Naive B cell (primary cell): ENCODE results near the gene DAP3. TPM values are rescaled to one million over a fixed set of nuclear protein-coding genes. Genes with fewer than 3 reads are reported as not detected.
"Not testable (repeated sequence)": the region's sequence is repeated elsewhere in the genome, so short reads cannot be mapped to it uniquely, and the experiment has no call there.

ENCODE experiments used
- ATAC-seq, 2 donors: fragments of 150-1000 bp; cut with Tn5 transposase; 2 replicates each; pipeline ENCODE4 v1.10.0; 2021; ENCODE audit warnings: low read depth in 2 of 2, mild to moderate bottlenecking in 2 of 2, moderate library complexity in 2 of 2
- DNase-seq: peaks from one replicate; pipeline ENCODE4 v3.0.0; 2022
- H3K27ac Mint-ChIP-seq, 6 donors: one replicate each; pipeline ENCODE4 v1.8.0; 2020 to 2022; ENCODE audit warnings: mild to moderate bottlenecking in 6 of 6, mixed read lengths in 6 of 6, moderate library complexity in 5 of 6, inconsistent platforms in 2 of 6
- H3K27me3 Mint-ChIP-seq, 3 donors: one replicate each; pipeline ENCODE4 v1.8.0; 2021 to 2022; ENCODE audit warnings: mixed read lengths in 3 of 3, mild to moderate bottlenecking in 1 of 3
- H3K36me3 Mint-ChIP-seq, 2 donors: one replicate each; pipeline ENCODE4 v1.8.0; 2020 to 2022; ENCODE audit warnings: mixed read lengths in 2 of 2, inconsistent platforms in 1 of 2, mild to moderate bottlenecking in 1 of 2
- H3K4me1 Mint-ChIP-seq, 3 donors: one replicate each; pipeline ENCODE4 v1.8.0; 2020 to 2022; ENCODE audit warnings: mixed read lengths in 3 of 3, inconsistent platforms in 1 of 3, mild to moderate bottlenecking in 1 of 3, moderate library complexity in 1 of 3
- H3K4me3 Mint-ChIP-seq, 8 donors: one replicate each; pipeline ENCODE4 v1.8.0; 2020 to 2022; ENCODE audit warnings: mild to moderate bottlenecking in 8 of 8, mixed read lengths in 8 of 8, moderate library complexity in 8 of 8, inconsistent platforms in 2 of 8
- H3K9me3 Mint-ChIP-seq, 7 donors: one replicate each; pipeline ENCODE4 v1.8.0; 2020 to 2022; ENCODE audit warnings: mixed read lengths in 7 of 7, mild to moderate bottlenecking in 5 of 7, inconsistent platforms in 2 of 7, moderate library complexity in 1 of 7
- polyA plus RNA-seq, 6 donors: library from polyadenylated mRNA; unstranded; fragments of 300-500 nt; fragmentation: Illumina TruSeq; gene quantifications; one replicate each; pipeline ENCODE4 v1.2.3, GENCODE V29; 2021; ENCODE audit warnings: low read depth in 6 of 6

The DAP3 gene
- polyA plus RNA-seq, 6 donors from 2014 or later, result 65.6 to 87.5 (median 77.6) TPM

GRCh38 chr1:155745284-155746228 is 56.7 kb downstream of the DAP3 start:
- Mint-ChIP-seq H3K27ac (peak overlapping the region; percentile 66 to 96 (median 92)), H3K4me1 (peaks cover 0 to 11% (median 6%) of the 10 kb centered on the region in 3 donors), H3K4me3 (peak overlapping the region; percentile 88 to 99 (median 95))
- H3K27me3 Mint-ChIP-seq, H3K36me3 Mint-ChIP-seq, H3K9me3 Mint-ChIP-seq: not testable (repeated sequence)
- ATAC-seq, result peak; percentile 92 to 94
- peak; percentile 89 for DNase-seq

- H3K4me1 Mint-ChIP-seq, result peaks cover 0 to 11% (median 6%) of the 10 kb centered on the region in 3 donors
- not testable (repeated sequence) for ATAC-seq, H3K27me3 Mint-ChIP-seq, H3K9me3 Mint-ChIP-seq, DNase-seq, H3K36me3 Mint-ChIP-seq
- H3K4me3 Mint-ChIP-seq, result peak overlapping the region in 3 of 8 donors; percentile 44 to 78 (median 59)
- H3K27ac Mint-ChIP-seq, result peak overlapping the region in 2 of 6 donors; percentile 24 to 57
These were observed 58.7 kb downstream of the DAP3 start for GRCh38 chr1:155747586-155747985.

GRCh38 chr1:155748141-155748540 is 59.2 kb downstream of the DAP3 start:
- not testable (repeated sequence) for H3K27me3 Mint-ChIP-seq, DNase-seq, H3K36me3 Mint-ChIP-seq, H3K9me3 Mint-ChIP-seq, ATAC-seq
- H3K27ac Mint-ChIP-seq, result peak overlapping the region in 2 of 6 donors; percentile 57 to 86
- H3K4me3 Mint-ChIP-seq, result peak overlapping the region in 3 of 8 donors; percentile 23 to 78 (median 59)
- peaks cover 0 to 11% (median 6%) of the 10 kb centered on the region in 3 donors for H3K4me1 Mint-ChIP-seq

GRCh38 chr1:155759017-155759416 is 70.1 kb downstream of the DAP3 start:
- not testable (repeated sequence) for H3K4me1 Mint-ChIP-seq, DNase-seq, H3K27me3 Mint-ChIP-seq, H3K9me3 Mint-ChIP-seq, H3K27ac Mint-ChIP-seq, ATAC-seq, H3K4me3 Mint-ChIP-seq
- peaks cover 15 to 46% of the 10 kb centered on the region in 2 donors for H3K36me3 Mint-ChIP-seq

GRCh38 chr1:155759966-155760630 is 71.2 kb downstream of the DAP3 start:
- Mint-ChIP-seq H3K27me3 (no peaks in the 10 kb centered on the region), H3K4me3 (no peak overlapping the region), H3K4me1 (peaks cover 0 to 9% (median 3%) of the 10 kb centered on the region in 3 donors), H3K9me3 (no peaks in the 10 kb centered on the region), H3K27ac (peak overlapping the region in 1 of 6 donors; percentile 30), H3K36me3 (peaks cover 17 to 49% of the 10 kb centered on the region in 2 donors)
- DNase-seq, result no peak
- ATAC-seq, result no peak

- ATAC-seq (no peak), DNase-seq (no peak)
- Mint-ChIP-seq H3K4me1 (peaks cover 0 to 9% (median 3%) of the 10 kb centered on the region in 3 donors), H3K9me3 (no peaks in the 10 kb centered on the region), H3K36me3 (peaks cover 23 to 51% of the 10 kb centered on the region in 2 donors), H3K4me3 (no peak overlapping the region), H3K27me3 (no peaks in the 10 kb centered on the region), H3K27ac (peak overlapping the region in 1 of 6 donors; percentile 36)
These were observed 72.0 kb downstream of the DAP3 start for GRCh38 chr1:155760751-155761475.

GRCh38 chr1:155761736-155762405 is 73.0 kb downstream of the DAP3 start:
- Mint-ChIP-seq H3K27me3 (no peaks in the 10 kb centered on the region), H3K36me3 (peaks cover 29 to 51% of the 10 kb centered on the region in 2 donors), H3K27ac (peak overlapping the region in 3 of 6 donors; percentile 17 to 54 (median 36)), H3K4me3 (no peak overlapping the region), H3K4me1 (peaks cover 0 to 9% (median 3%) of the 10 kb centered on the region in 3 donors), H3K9me3 (no peaks in the 10 kb centered on the region)
- ATAC-seq (no peak), DNase-seq (no peak)

- not testable (repeated sequence) for H3K27me3 Mint-ChIP-seq, H3K4me1 Mint-ChIP-seq, H3K4me3 Mint-ChIP-seq, DNase-seq, H3K9me3 Mint-ChIP-seq, ATAC-seq
- peak overlapping the region in 1 of 6 donors; percentile 82 for H3K27ac Mint-ChIP-seq
- H3K36me3 Mint-ChIP-seq, result peaks cover 29 to 47% of the 10 kb centered on the region in 2 donors
These were observed 74.4 kb downstream of the DAP3 start for GRCh38 chr1:155763090-155763815.

GRCh38 chr1:155763989-155764388 is 75.1 kb downstream of the DAP3 start:
- DNase-seq, H3K27me3 Mint-ChIP-seq, H3K4me1 Mint-ChIP-seq, H3K4me3 Mint-ChIP-seq, H3K9me3 Mint-ChIP-seq, ATAC-seq: not testable (repeated sequence)
- Mint-ChIP-seq H3K27ac (peak overlapping the region in 1 of 6 donors; percentile 29), H3K36me3 (peaks cover 29 to 49% of the 10 kb centered on the region in 2 donors)

- H3K36me3 Mint-ChIP-seq, result peaks cover 32 to 53% of the 10 kb centered on the region in 2 donors
- H3K4me3 Mint-ChIP-seq, ATAC-seq, H3K4me1 Mint-ChIP-seq, DNase-seq, H3K9me3 Mint-ChIP-seq, H3K27me3 Mint-ChIP-seq, H3K27ac Mint-ChIP-seq: not testable (repeated sequence)
These were observed 78.6 kb downstream of the DAP3 start for GRCh38 chr1:155767399-155767989.

GRCh38 chr1:155769257-155769656 is 80.4 kb downstream of the DAP3 start:
- Mint-ChIP-seq H3K4me1 (no peaks in the 10 kb centered on the region), H3K27ac (no peak overlapping the region), H3K36me3 (peaks cover 44 to 46% of the 10 kb centered on the region in 2 donors), H3K9me3 (no peaks in the 10 kb centered on the region), H3K4me3 (no peak overlapping the region), H3K27me3 (no peaks in the 10 kb centered on the region)
- ATAC-seq (no peak), DNase-seq (no peak)

- ATAC-seq, result no peak
- H3K27me3 Mint-ChIP-seq, result no peaks in the 10 kb centered on the region
- peaks cover 0 to 3% (median 0%) of the 10 kb centered on the region in 3 donors for H3K4me1 Mint-ChIP-seq
- no peaks in the 10 kb centered on the region for H3K9me3 Mint-ChIP-seq
- peak overlapping the region in 2 of 6 donors; percentile 46 to 70 for H3K27ac Mint-ChIP-seq
- no peak for DNase-seq
- H3K36me3 Mint-ChIP-seq, result peaks cover 47 to 48% of the 10 kb centered on the region in 2 donors
- no peak overlapping the region for H3K4me3 Mint-ChIP-seq
These were observed 84.3 kb downstream of the DAP3 start for GRCh38 chr1:155773221-155773620.
